Measurements from ENCODE around the gene SPOPL.

The SPOPL gene

DNA sequence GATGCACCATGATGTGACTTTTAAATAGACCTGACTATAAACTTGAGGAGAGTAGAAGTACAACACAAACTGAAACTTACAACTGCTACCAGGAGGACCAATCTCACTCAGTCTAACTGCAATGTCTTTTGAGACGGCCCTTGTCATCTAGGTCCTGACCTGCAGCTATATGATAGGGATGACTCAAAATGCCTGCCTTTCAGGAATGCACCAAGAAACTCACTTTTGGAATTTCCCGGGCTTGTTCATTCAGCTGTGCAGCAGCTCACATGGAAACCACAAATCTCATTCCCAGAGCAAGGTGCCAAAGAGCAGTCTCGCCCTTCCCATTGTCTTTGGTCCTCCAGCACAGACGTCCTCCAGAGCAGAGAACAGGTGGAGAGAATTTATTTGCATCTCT, 113.7 kb downstream of the SPOPL start:
- Histone ChIP-seq H3K27ac (ENCODE audit: low read depth, low read length) (no peak overlapping the region), H3K4me1 (ENCODE audit: control insufficient read depth in 1 of 2, insufficient read depth in 2 of 2, low read length in 2 of 2) (no peaks in the 10 kb centered on the region)

DNA sequence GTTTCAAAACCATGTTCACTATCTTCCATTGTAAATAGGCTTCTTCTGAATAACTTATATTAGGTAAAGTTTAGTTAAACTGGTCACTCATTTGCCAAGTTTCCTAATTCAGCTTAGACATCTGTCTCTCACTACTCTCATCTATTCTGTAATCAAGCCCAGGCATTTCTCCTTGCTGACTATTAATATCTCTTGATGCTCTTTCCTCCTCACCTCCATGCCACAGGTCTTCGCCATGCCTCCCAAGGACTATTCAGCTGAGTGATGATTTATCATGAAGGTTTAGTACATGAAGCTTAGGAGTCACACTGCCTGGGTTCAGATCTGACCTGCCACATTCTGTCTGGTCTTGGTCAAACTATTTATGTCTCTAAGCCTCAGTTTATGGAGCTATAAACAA, 115.5 kb downstream of the SPOPL start:
- no peaks in the 10 kb centered on the region for H3K36me3 ChIP-seq (ENCODE audit: control insufficient read depth in 1 of 2, insufficient read depth in 2 of 2, low read length in 2 of 2)
- H3K4me1 ChIP-seq (ENCODE audit: control insufficient read depth in 1 of 2, insufficient read depth in 2 of 2, low read length in 2 of 2) = no peaks in the 10 kb centered on the region
- H3K4me3 ChIP-seq (ENCODE audit: low read depth in 1 of 2, low read length in 2 of 2) = no peak overlapping the region
- no peaks in the 10 kb centered on the region for H3K9me3 ChIP-seq (ENCODE audit: control insufficient read depth in 1 of 2, low read length in 2 of 2)
- peaks cover 0 to under 1% of the 10 kb centered on the region in 2 donors for H3K27me3 ChIP-seq (ENCODE audit: control insufficient read depth in 1 of 2, insufficient read depth in 2 of 2, low read length in 2 of 2)
- no peak overlapping the region for H3K9ac ChIP-seq (ENCODE audit: low read depth in 1 of 2, low read length in 2 of 2)
- H3K27ac ChIP-seq (ENCODE audit: low read depth, low read length) = no peak overlapping the region

More for the DNA sequence above, 113.7 kb downstream of the SPOPL start:
- Histone ChIP-seq H3K9me3 (ENCODE audit: control insufficient read depth in 1 of 2, low read length in 2 of 2) (no peaks in the 10 kb centered on the region), H3K36me3 (ENCODE audit: control insufficient read depth in 1 of 2, insufficient read depth in 2 of 2, low read length in 2 of 2) (no peaks in the 10 kb centered on the region), H3K27me3 (ENCODE audit: control insufficient read depth in 1 of 2, insufficient read depth in 2 of 2, low read length in 2 of 2) (no peaks in the 10 kb centered on the region), H3K9ac (ENCODE audit: low read depth in 1 of 2, low read length in 2 of 2) (no peak overlapping the region), H3K4me3 (ENCODE audit: low read depth in 1 of 2, low read length in 2 of 2) (no peak overlapping the region)

- H3K4me3 ChIP-seq (ENCODE audit: low read depth in 1 of 2, low read length in 2 of 2) = no peak overlapping the region
- H3K36me3 ChIP-seq (ENCODE audit: control insufficient read depth in 1 of 2, insufficient read depth in 2 of 2, low read length in 2 of 2) = no peaks in the 10 kb centered on the region
- no peak overlapping the region for H3K9ac ChIP-seq (ENCODE audit: low read depth in 1 of 2, low read length in 2 of 2)
- no peaks in the 10 kb centered on the region for H3K9me3 ChIP-seq (ENCODE audit: control insufficient read depth in 1 of 2, low read length in 2 of 2)
- H3K27me3 ChIP-seq (ENCODE audit: control insufficient read depth in 1 of 2, insufficient read depth in 2 of 2, low read length in 2 of 2) = peaks cover 0 to 3% of the 10 kb centered on the region in 2 donors
- H3K4me1 ChIP-seq (ENCODE audit: control insufficient read depth in 1 of 2, insufficient read depth in 2 of 2, low read length in 2 of 2) = no peaks in the 10 kb centered on the region
- no peak overlapping the region for H3K27ac ChIP-seq (ENCODE audit: low read depth, low read length)
Measured at GRCh38 chr2:138618971-138619370, 117.4 kb downstream of the SPOPL start.

DNA sequence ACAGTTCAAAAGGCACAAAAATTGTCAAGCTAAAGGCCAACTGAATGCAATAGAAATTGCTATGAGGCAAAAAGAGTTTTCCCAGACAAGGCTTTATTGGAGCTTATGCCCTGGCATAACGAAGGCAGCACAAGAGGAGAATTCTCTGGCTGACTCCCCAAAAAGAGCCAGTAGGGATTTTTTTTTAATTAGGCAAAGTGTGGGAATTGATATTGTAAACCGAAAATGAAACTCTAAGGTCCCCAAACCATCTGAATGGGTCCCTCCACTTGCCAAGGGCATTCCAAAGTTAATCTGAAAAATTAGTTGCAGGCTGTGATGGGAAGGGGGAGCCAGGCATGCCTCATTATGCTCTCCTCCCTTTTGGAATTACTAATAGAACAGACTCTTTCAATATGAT, 118.9 kb downstream of the SPOPL start:
- no peak overlapping the region for H3K9ac ChIP-seq (ENCODE audit: low read depth in 1 of 2, low read length in 2 of 2)
- H3K4me3 ChIP-seq (ENCODE audit: low read depth in 1 of 2, low read length in 2 of 2) = no peak overlapping the region
- H3K4me1 ChIP-seq (ENCODE audit: control insufficient read depth in 1 of 2, insufficient read depth in 2 of 2, low read length in 2 of 2) = no peaks in the 10 kb centered on the region
- H3K27me3 ChIP-seq (ENCODE audit: control insufficient read depth in 1 of 2, insufficient read depth in 2 of 2, low read length in 2 of 2) = peaks cover 0 to 3% of the 10 kb centered on the region in 2 donors
- H3K36me3 ChIP-seq (ENCODE audit: control insufficient read depth in 1 of 2, insufficient read depth in 2 of 2, low read length in 2 of 2) = no peaks in the 10 kb centered on the region
- H3K9me3 ChIP-seq (ENCODE audit: control insufficient read depth in 1 of 2, low read length in 2 of 2) = no peaks in the 10 kb centered on the region
- H3K27ac ChIP-seq (ENCODE audit: low read depth, low read length) = no peak overlapping the region

DNA sequence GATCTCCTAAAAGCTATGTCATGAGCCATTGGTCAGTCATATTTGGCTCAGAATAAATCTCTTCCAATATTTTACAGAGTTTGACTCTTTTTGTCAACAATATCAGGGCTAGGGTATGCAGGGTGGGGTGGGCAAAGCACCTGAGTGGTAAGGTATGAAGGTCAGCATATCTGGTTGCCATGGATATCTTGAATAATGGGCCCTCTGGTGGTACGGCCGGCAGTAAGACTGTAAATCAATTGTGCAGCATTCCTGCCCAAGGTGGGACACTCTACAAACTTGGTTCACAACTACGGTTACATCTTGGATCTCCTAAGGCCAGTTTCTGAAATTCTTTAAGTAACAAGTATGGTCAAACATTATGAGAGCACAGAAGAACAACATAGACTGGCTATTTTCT, 119.6 kb downstream of the SPOPL start:
- Histone ChIP-seq H3K9me3 (ENCODE audit: control insufficient read depth in 1 of 2, low read length in 2 of 2) (no peaks in the 10 kb centered on the region), H3K27ac (ENCODE audit: low read depth, low read length) (no peak overlapping the region), H3K9ac (ENCODE audit: low read depth in 1 of 2, low read length in 2 of 2) (no peak overlapping the region), H3K4me3 (ENCODE audit: low read depth in 1 of 2, low read length in 2 of 2) (no peak overlapping the region), H3K27me3 (ENCODE audit: control insufficient read depth in 1 of 2, insufficient read depth in 2 of 2, low read length in 2 of 2) (peaks cover 0 to 3% of the 10 kb centered on the region in 2 donors), H3K4me1 (ENCODE audit: control insufficient read depth in 1 of 2, insufficient read depth in 2 of 2, low read length in 2 of 2) (no peaks in the 10 kb centered on the region), H3K36me3 (ENCODE audit: control insufficient read depth in 1 of 2, insufficient read depth in 2 of 2, low read length in 2 of 2) (no peaks in the 10 kb centered on the region)

- H3K27me3 ChIP-seq (ENCODE audit: control insufficient read depth in 1 of 2, insufficient read depth in 2 of 2, low read length in 2 of 2) = peaks cover 0 to 3% of the 10 kb centered on the region in 2 donors
- H3K4me1 ChIP-seq (ENCODE audit: control insufficient read depth in 1 of 2, insufficient read depth in 2 of 2, low read length in 2 of 2) = no peaks in the 10 kb centered on the region
- no peaks in the 10 kb centered on the region for H3K36me3 ChIP-seq (ENCODE audit: control insufficient read depth in 1 of 2, insufficient read depth in 2 of 2, low read length in 2 of 2)
- no peak overlapping the region for H3K9ac ChIP-seq (ENCODE audit: low read depth in 1 of 2, low read length in 2 of 2)
- no peaks in the 10 kb centered on the region for H3K9me3 ChIP-seq (ENCODE audit: control insufficient read depth in 1 of 2, low read length in 2 of 2)
- no peak overlapping the region for H3K4me3 ChIP-seq (ENCODE audit: low read depth in 1 of 2, low read length in 2 of 2)
- no peak overlapping the region for H3K27ac ChIP-seq (ENCODE audit: low read depth, low read length)
Measured at GRCh38 chr2:138622613-138623012, 121.0 kb downstream of the SPOPL start.

Data from duodenal mucosa (tissue), 2 donors.